H1 (cell line): ENCODE results near the gene SMOC2.

Experiments
- ASH2L ChIP-seq: fragments of 200-600, 300-600 bp; sonication (generic); IDR thresholded peaks from one replicate; pipeline ENCODE4 v1.7.1; 2017; ENCODE audit warnings: low read length
- EP300 ChIP-seq, 2 experiments: IDR thresholded peaks; 1 replicate in 1 of 2; 2 replicates in 1 of 2; pipeline ENCODE4 v1.6.1; 2011 to 2012; ENCODE audit warnings: low read depth in 2 of 2, low read length in 2 of 2, mild to moderate bottlenecking in 2 of 2, borderline replicate concordance in 1 of 2, inconsistent platforms in 1 of 2, moderate library complexity in 1 of 2
- EZH2 ChIP-seq: fragments of 200-600 bp; sonication (generic); IDR thresholded peaks from 2 replicates; pipeline ENCODE4 v1.7.1; 2012; ENCODE audit warnings: low read depth, mild to moderate bottlenecking, moderate library complexity, low read length, inconsistent platforms; ENCODE audit not compliant: severe bottlenecking
- GABPA ChIP-seq: IDR thresholded peaks from 2 replicates; pipeline ENCODE4 v1.6.1; 2011; ENCODE audit warnings: mild to moderate bottlenecking, low read length, moderate library complexity, borderline replicate concordance; ENCODE audit not compliant: insufficient read depth
- HDAC6 ChIP-seq: IDR thresholded peaks from one replicate; pipeline ENCODE4 v1.7.1; 2012; ENCODE audit warnings: low read depth, mild to moderate bottlenecking, inconsistent platforms, low read length, moderate library complexity
- JUN ChIP-seq: IDR thresholded peaks from 2 replicates; pipeline ENCODE4 v1.6.1; 2011; ENCODE audit warnings: low read depth, mild to moderate bottlenecking, improper control_type of control experiment, low read length
- JUND ChIP-seq: IDR thresholded peaks from 2 replicates; pipeline ENCODE4 v1.6.1; 2011; ENCODE audit warnings: mild to moderate bottlenecking, improper control_type of control experiment, low read length
- MAX ChIP-seq: IDR thresholded peaks from 2 replicates; pipeline ENCODE4 v1.6.1; 2012; ENCODE audit warnings: inconsistent platforms
- POLR2A ChIP-seq, 2 experiments: IDR thresholded peaks; 1 replicate in 1 of 2; 2 replicates in 1 of 2; pipeline ENCODE4 v1.6.1; 2011; ENCODE audit warnings: low read depth in 2 of 2, low read length in 2 of 2, mild to moderate bottlenecking in 2 of 2; ENCODE audit errors: control extremely low read depth in 1 of 2
- TAF1 ChIP-seq: IDR thresholded peaks from 2 replicates; pipeline ENCODE4 v1.6.1; 2011; ENCODE audit warnings: mild to moderate bottlenecking, low read depth, low read length
- TCF12 ChIP-seq: IDR thresholded peaks from 2 replicates; pipeline ENCODE4 v1.6.1; 2011; ENCODE audit warnings: low read depth, mild to moderate bottlenecking, low read length
- ZNF274 ChIP-seq: IDR thresholded peaks from 2 replicates; pipeline ENCODE4 v1.7.0; 2012; ENCODE audit warnings: low read length, borderline replicate concordance; ENCODE audit errors: extremely low read depth
- TF ChIP-seq, protein P1 (sequence below), 3 experiments: IDR thresholded peaks; 1 replicate in 2 of 3; 2 replicates in 1 of 3; pipeline versions ENCODE4 v1.5.1 to v1.6.1; 2011; ENCODE audit warnings: low read length in 3 of 3, mild to moderate bottlenecking in 3 of 3, inconsistent platforms in 2 of 3, low read depth in 1 of 3, moderate library complexity in 1 of 3; ENCODE audit not compliant: insufficient read depth in 1 of 3; ENCODE audit errors: control extremely low read depth in 1 of 3

GRCh38 chr6:168611691-168612090 is 170.7 kb downstream of the SMOC2 start:
- no peak for TF ChIP-seq TCF12
- no peak for TF ChIP-seq EP300 (IDR thresholded peaks at IDR 0.05; ENCODE audit: borderline replicate concordance in 1 of 2, low read depth in 2 of 2, low read length in 2 of 2)
- TF ChIP-seq JUND: no peak
- no peak for TF ChIP-seq HDAC6
- TF ChIP-seq, protein P1, sequence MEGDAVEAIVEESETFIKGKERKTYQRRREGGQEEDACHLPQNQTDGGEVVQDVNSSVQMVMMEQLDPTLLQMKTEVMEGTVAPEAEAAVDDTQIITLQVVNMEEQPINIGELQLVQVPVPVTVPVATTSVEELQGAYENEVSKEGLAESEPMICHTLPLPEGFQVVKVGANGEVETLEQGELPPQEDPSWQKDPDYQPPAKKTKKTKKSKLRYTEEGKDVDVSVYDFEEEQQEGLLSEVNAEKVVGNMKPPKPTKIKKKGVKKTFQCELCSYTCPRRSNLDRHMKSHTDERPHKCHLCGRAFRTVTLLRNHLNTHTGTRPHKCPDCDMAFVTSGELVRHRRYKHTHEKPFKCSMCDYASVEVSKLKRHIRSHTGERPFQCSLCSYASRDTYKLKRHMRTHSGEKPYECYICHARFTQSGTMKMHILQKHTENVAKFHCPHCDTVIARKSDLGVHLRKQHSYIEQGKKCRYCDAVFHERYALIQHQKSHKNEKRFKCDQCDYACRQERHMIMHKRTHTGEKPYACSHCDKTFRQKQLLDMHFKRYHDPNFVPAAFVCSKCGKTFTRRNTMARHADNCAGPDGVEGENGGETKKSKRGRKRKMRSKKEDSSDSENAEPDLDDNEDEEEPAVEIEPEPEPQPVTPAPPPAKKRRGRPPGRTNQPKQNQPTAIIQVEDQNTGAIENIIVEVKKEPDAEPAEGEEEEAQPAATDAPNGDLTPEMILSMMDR (IDR thresholded peaks at IDR 0.05; ENCODE audit: control extremely low read depth in 1 of 3, insufficient read depth in 1 of 3, low read depth in 1 of 3, low read length in 3 of 3): no peak
- TF ChIP-seq GABPA: no peak
- TF ChIP-seq MAX: no peak
- TF ChIP-seq EZH2: no peak
- TF ChIP-seq POLR2A (IDR thresholded peaks at IDR 0.05; ENCODE audit: control extremely low read depth in 1 of 2, low read depth in 2 of 2, low read length in 2 of 2): no peak
- no peak for TF ChIP-seq TAF1
- TF ChIP-seq ZNF274: no peak
- TF ChIP-seq JUN: no peak
- no peak for TF ChIP-seq ASH2L
